Loucy (cell line): Measurements from ENCODE around the gene OSTM1.

ENCODE experiments used
- EZH2phosphoT487 ChIP-seq: fragments of 200-600 bp; IDR thresholded peaks from 2 replicates; pipeline ENCODE4 v1.6.1; 2018; ENCODE audit warnings: antibody characterized with exemption, mild to moderate bottlenecking, moderate library complexity, borderline replicate concordance
- TF ChIP-seq, protein P1 (sequence below): fragments of 200-600 bp; sonication (generic); conservative IDR thresholded peaks from 2 replicates; pipeline ENCODE4 v1.5.1; 2014; ENCODE audit warnings: mild to moderate bottlenecking, antibody characterized with exemption, low read length

DNA sequence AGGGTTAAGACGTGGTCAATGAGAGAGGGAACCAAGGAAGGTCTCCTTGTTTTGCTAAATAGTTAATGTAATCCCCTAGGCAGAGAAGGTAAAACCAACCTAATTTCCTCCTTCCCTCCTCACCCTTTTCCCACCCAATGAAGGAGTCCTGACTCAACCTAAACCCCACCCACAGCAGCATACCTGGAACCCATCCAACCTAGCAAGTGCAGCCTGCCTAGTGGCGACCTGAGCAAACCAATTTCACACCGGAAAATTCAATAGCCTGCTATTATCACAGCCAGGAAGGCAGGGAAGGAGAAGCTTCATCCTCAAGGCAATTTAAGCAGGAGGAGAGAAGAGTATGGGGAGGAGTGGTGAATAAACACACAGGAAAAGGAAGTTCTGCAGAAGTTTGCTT lies 46.9 kb downstream of the OSTM1 start:
- TF ChIP-seq, protein P1, sequence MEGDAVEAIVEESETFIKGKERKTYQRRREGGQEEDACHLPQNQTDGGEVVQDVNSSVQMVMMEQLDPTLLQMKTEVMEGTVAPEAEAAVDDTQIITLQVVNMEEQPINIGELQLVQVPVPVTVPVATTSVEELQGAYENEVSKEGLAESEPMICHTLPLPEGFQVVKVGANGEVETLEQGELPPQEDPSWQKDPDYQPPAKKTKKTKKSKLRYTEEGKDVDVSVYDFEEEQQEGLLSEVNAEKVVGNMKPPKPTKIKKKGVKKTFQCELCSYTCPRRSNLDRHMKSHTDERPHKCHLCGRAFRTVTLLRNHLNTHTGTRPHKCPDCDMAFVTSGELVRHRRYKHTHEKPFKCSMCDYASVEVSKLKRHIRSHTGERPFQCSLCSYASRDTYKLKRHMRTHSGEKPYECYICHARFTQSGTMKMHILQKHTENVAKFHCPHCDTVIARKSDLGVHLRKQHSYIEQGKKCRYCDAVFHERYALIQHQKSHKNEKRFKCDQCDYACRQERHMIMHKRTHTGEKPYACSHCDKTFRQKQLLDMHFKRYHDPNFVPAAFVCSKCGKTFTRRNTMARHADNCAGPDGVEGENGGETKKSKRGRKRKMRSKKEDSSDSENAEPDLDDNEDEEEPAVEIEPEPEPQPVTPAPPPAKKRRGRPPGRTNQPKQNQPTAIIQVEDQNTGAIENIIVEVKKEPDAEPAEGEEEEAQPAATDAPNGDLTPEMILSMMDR: no peak
- no peak for TF ChIP-seq EZH2phosphoT487
